GM12872 (cell line): ENCODE measurements around the gene C22orf42.

Experiments used
- CTCF ChIP-seq: IDR thresholded peaks from 3 replicates; pipeline ENCODE4 v1.5.1; 2011; ENCODE audit warnings: low read depth, mild to moderate bottlenecking, low read length, moderate library complexity; ENCODE audit not compliant: insufficient read depth

Gene C22orf42

GRCh38 chr22:32127904-32128303 is 31.2 kb downstream of the C22orf42 start:
- TF ChIP-seq CTCF = no peak

- TF ChIP-seq CTCF = peak; percentile 27; the same call in 1 of the 3 replicates
These were observed 35.4 kb downstream of the C22orf42 start for GRCh38 chr22:32123657-32124056.

- no peak for TF ChIP-seq CTCF
These were observed 36.2 kb downstream of the C22orf42 start for GRCh38 chr22:32122899-32123298.

GRCh38 chr22:32120603-32121002 is 38.5 kb downstream of the C22orf42 start:
- TF ChIP-seq CTCF = no peak

- TF ChIP-seq CTCF = no peak
These were observed 39.4 kb downstream of the C22orf42 start for GRCh38 chr22:32119568-32120235.

GRCh38 chr22:32112380-32112779 is 46.7 kb downstream of the C22orf42 start:
- no peak for TF ChIP-seq CTCF

GRCh38 chr22:32106930-32107329 is 52.2 kb downstream of the C22orf42 start:
- TF ChIP-seq CTCF = no peak
